ENCODE measurements around the gene NPSR1.

GRCh38 chr7:34673066-34673465 is 15.0 kb downstream of the NPSR1 start:
- TF ChIP-seq CTCF (IDR thresholded peaks at IDR 0.05; ENCODE audit: poor library complexity) (no peak), EZH2 (IDR thresholded peaks at IDR 0.05; ENCODE audit: borderline replicate concordance) (no peak)

Measured in hepatocyte (in vitro differentiated cells).